HepG2 (cell line): ENCODE data around the gene GALNT17.

ENCODE experiments used
- ZBTB7A ChIP-seq: sonication (generic); formaldehyde crosslinking; IDR thresholded peaks from 2 replicates; pipeline ENCODE4 v1.8.0; 2022; ENCODE audit warnings: mild to moderate bottlenecking, missing genetic modification reagents
- TF ChIP-seq, protein P1 (sequence below): sonication (generic); formaldehyde crosslinking; IDR thresholded peaks from 2 replicates; pipeline ENCODE4 v1.5.0; 2020; ENCODE audit warnings: mild to moderate bottlenecking, missing genetic modification reagents, moderate library complexity

GRCh38 chr7:71377469-71377868 lies 245.5 kb downstream of the GALNT17 start:
- no peak for TF ChIP-seq ZBTB7A (CRISPR knock-in tag)
- TF ChIP-seq, protein P1, sequence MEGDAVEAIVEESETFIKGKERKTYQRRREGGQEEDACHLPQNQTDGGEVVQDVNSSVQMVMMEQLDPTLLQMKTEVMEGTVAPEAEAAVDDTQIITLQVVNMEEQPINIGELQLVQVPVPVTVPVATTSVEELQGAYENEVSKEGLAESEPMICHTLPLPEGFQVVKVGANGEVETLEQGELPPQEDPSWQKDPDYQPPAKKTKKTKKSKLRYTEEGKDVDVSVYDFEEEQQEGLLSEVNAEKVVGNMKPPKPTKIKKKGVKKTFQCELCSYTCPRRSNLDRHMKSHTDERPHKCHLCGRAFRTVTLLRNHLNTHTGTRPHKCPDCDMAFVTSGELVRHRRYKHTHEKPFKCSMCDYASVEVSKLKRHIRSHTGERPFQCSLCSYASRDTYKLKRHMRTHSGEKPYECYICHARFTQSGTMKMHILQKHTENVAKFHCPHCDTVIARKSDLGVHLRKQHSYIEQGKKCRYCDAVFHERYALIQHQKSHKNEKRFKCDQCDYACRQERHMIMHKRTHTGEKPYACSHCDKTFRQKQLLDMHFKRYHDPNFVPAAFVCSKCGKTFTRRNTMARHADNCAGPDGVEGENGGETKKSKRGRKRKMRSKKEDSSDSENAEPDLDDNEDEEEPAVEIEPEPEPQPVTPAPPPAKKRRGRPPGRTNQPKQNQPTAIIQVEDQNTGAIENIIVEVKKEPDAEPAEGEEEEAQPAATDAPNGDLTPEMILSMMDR (CRISPR knock-in tag): no peak
